Glomerular visceral epithelial cell (primary cell): ENCODE data around the gene PRMT1.

ENCODE experiments used
- DNase-seq: peaks from one replicate; pipeline ENCODE4 v3.0.0-alpha.2; 2016; ENCODE audit errors: extremely low spot score

Gene PRMT1

DNA sequence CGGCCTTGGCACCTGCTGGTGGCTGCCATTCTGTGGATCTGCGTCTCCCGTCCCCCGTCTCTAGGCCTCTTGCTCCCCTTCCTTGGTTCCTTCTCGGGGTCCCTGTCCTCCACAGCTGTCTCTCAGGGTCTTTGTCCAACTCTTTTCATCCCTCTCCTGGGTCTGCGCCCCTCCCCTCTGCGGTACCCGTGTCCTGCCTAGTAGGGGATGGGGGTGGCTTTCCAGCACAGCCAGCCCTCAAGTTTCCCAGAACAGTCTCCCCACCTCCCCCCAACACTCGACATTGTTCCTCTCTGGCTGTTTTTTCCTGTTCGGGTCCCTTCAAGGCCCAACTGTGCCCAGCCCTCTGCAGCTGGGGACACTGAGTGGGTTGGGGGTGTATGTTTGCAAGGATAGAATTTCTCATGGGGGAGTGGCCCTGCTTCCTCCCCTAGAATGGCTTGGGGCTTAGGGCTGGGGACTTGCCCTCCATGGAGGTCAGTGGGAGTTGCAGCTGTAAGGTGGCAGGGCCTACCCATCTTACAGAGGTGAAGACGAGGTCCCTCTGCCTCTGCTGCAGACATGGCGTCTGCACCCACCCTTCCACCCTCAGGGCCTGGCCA, 11.6 kb downstream of the PRMT1 start:
- no peak for DNase-seq

DNA sequence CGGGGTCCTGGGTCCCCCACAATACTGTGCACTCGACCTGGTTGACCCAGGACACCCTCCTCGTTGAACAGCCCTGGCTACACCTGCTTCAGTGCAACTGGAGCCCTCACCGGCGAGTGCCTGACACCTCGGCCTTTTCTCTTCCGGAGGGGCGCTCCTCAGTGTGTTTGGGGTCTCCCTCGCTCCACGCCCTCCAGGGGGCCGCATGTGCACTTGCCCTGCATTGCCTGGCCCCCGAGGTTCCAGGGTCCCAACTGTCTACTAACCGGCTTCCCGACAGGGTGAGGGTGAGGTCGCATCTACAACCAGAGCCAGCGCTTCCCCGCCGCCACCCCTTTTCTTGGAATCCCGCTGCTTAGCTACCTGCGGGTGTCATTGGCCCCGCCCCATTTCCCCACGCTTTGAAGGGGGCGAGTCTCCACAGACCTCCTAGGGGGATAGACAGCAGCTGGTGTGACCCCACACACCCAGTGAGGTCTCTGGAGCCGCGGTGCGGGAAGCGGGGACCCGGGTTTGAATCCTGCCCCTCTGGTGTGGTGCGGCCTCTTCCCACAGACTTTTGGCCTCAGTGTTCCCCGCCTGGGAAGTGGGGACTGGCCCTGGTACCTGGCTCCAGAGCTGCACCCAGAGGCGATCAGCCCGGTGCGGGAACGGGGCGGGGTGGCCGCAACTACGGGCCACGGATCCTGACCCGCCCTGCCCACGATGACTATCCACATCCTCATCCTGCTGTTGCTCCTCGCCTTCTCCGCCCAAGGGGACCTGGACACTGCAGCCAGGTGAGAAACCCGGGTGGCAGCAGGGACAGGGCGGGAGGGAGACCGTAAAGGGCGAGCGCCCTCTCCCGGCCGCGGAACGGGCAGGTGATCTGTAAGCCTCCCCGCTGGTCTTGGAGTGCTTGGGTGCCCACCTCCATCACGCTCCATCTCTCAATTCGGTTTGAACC, 12.3 kb downstream of the PRMT1 start, which contains the start of gene ADM5:
ADM5 (plus strand) TSS at position 462 of the 946 bp plus-strand sequence; CDS start at position 706, 244 bp downstream.
- DNase-seq, result no peak

DNA sequence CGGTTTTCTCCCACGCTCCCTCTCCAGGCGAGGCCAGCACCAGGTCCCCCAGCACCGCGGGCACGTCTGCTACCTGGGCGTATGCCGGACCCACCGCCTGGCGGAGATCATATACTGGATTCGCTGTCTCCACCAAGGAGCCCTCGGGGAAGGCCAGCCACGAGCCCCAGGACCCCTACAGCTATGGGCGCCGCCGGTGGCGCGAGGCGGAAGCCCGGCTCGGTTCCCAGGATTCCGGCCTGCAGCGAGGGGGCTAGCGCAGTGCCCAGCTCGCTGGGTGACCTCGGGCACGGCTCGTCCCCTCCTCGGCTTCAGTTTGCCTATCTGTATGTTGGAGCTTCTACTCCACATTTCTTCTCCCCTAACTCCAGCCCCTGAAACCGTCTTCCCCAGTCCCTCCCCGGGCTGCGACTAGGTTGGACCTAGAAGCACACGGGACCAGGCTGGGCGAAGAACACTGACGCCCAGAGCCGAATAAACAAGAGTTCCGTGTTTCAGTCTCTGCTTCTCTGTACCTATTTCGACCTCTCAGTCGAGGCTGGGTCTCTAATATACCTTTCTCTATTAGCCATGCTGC, 13.1 kb downstream of the PRMT1 start:
- no peak for DNase-seq

GRCh38 chr19:49690656-49691242, 13.7 kb downstream of the PRMT1 start, which contains the start of gene CPT1C:
TSS of gene CPT1C (plus strand) at chr19:49691116. CDS start at chr19:49692253, 1,137 bp downstream.
- DNase-seq, result no peak

- no peak for DNase-seq
These were observed 14.4 kb downstream of the PRMT1 start for GRCh38 chr19:49691243-49692146.

GRCh38 chr19:49692147-49692506, 15.1 kb downstream of the PRMT1 start:
- no peak for DNase-seq

DNA sequence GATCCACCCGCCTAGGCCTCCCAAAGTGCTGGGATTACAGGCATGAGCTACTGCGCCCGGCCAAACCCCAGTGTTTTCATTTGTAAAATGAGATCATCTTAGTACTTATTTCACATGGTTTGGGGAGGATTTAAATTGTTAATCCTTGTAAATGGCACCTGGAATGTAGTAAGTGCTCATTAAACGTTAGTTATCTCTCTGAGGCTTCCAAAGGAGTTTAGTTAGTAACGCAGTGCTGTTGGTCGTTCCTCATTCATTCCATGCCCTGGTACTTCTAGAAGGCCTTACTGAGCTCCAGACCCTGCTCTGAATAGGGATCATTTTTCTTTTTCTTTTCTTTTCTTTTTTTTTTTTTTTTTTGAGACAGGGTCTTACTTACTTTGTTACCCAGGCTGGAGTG, 19.0 kb downstream of the PRMT1 start:
- no peak for DNase-seq

DNA sequence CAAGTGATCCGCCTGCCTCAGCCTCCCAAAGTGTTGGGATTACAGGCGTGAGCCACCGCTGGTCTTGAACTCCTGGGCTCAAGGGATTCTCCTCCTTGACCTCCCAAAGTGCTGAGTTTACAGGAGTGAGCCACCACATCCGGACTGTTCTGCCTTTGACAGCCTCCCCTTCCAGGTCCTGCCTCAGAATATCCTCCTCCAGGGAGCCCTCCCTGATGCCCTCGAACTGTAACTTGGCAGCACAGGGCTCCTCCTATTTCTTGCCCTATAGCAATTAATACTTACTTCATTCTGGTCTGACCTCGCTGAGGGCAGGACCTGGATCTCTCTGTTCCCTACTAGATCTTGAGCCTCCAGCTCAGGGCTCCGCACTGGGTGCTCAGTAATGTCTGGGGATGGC, 19.8 kb downstream of the PRMT1 start:
- DNase-seq, result no peak

- DNase-seq, result no peak
These were observed 22.3 kb downstream of the PRMT1 start for GRCh38 chr19:49699364-49699763.

- DNase-seq, result no peak
These were observed 23.5 kb downstream of the PRMT1 start for GRCh38 chr19:49700563-49700962.

GRCh38 chr19:49701271-49701786, 24.3 kb downstream of the PRMT1 start:
- no peak for DNase-seq

- no peak for DNase-seq
These were observed 28.0 kb downstream of the PRMT1 start for GRCh38 chr19:49704888-49705642.

- DNase-seq, result no peak
These were observed 28.8 kb downstream of the PRMT1 start for GRCh38 chr19:49705919-49706318.

DNA sequence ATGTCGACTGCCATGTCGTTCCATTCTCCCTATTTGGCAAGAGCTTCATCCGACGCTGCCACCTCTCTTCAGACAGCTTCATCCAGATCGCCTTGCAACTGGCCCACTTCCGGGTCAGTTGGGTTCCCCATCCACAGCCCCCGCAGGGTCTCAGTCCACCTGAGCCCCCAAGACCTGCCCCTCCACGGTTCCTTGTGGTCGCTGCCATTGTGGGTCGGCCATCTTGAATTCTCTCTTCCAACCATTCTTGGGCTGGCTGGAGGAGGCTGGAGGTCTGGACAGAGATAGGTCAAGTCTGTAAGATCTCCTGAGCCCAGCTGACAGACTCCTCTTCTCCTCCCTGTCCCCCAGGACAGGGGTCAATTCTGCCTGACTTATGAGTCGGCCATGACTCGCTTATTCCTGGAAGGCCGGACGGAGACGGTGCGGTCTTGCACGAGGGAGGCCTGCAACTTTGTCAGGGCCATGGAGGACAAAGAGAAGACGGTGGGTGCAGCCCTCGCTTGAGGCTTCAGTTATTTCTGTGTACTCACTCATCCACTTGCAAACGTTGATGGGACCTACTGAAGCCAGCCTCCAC, 33.4 kb downstream of the PRMT1 start:
- DNase-seq, result peak; percentile 50

DNA sequence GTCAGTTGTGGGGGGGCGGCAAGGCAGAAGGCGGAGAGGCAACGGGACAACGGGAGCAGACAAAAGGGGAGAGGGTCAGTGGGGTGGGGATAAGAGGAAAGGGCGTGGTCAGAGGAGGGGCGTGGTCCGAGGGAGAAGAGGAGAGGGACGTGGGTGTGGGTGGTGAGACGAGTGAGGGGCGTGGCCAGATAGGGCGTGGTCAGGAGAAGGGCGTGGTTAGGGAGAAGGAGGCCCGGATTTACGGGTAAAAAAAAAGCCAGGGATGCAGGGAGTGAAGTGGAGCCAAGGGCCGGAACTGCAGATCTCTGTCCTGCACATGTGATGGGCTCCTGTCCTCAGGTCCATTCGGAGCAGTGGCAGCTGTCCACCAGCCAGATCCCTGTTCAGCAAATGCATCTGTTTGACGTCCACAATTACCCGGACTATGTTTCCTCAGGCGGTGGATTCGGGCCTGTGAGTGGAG, 35.4 kb downstream of the PRMT1 start:
- DNase-seq, result no peak

DNA sequence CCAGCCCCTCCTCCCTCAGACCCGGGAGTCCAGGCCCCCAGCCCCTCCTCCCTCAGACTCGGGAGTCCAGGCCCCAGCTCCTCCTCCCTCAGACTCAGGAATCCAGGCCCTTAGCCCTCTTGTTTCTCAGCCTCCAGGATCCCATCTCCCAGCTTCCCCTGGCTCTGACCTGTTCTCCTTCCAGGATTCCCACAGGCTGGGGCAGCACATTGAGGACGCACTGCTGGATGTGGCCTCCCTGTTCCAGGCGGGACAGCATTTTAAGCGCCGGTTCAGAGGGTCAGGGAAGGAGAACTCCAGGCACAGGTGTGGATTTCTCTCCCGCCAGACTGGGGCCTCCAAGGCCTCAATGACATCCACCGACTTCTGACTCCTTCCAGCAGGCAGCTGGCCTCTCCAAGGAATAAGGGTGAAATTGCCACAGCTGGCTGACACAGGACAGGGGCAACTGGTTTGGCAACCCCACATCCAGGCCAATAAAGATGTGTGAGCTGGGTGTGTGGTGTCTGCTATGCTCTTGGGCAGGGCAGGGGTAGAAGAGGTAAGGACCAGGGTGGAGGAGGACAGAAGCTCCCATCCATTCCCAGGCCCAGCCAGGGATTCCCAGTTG, 36.3 kb downstream of the PRMT1 start:
- DNase-seq, result no peak

- DNase-seq, result no peak
These were observed 39.1 kb downstream of the PRMT1 start for GRCh38 chr19:49716154-49716553.

- DNase-seq, result no peak
These were observed 41.4 kb downstream of the PRMT1 start for GRCh38 chr19:49718511-49718910.

GRCh38 chr19:49718991-49719390, 41.9 kb downstream of the PRMT1 start:
- DNase-seq, result no peak
